Activated CD8-positive, alpha-beta memory T cell treated with anti-CD3 and anti-CD28 coated beads, Interleukin-2, amount 50 U/mL, for 48 hours (primary cell): ENCODE measurements around the gene SDC4.

Experiments used
- DNase-seq: peaks from one replicate; pipeline ENCODE4 v3.0.0-alpha.2; 2020

The SDC4 gene

GRCh38 chr20:45293041-45294002 is 54.9 kb downstream of the SDC4 start:
- peak; percentile 96 for DNase-seq

- no peak for DNase-seq
Measured at GRCh38 chr20:45292343-45292742, 55.9 kb downstream of the SDC4 start.

- no peak for DNase-seq
Measured at GRCh38 chr20:45291526-45291925, 56.7 kb downstream of the SDC4 start.

GRCh38 chr20:45290677-45291355 is 57.4 kb downstream of the SDC4 start:
- peak; percentile 83 for DNase-seq

- DNase-seq = no peak
Measured at GRCh38 chr20:45289942-45290676, 58.1 kb downstream of the SDC4 start.

- no peak for DNase-seq
Measured at GRCh38 chr20:45288860-45289259, 59.4 kb downstream of the SDC4 start.

- DNase-seq = no peak
Measured at GRCh38 chr20:45288376-45288775, 59.8 kb downstream of the SDC4 start.

GRCh38 chr20:45283551-45284057 is 64.6 kb downstream of the SDC4 start:
- DNase-seq = no peak

GRCh38 chr20:45282700-45283550 is 65.3 kb downstream of the SDC4 start:
- DNase-seq = no peak

GRCh38 chr20:45279992-45280391 is 68.2 kb downstream of the SDC4 start:
- DNase-seq = no peak

- no peak for DNase-seq
Measured at GRCh38 chr20:45275338-45275737, 72.9 kb downstream of the SDC4 start.
